HG02840 (cell line): ENCODE data around the gene BTBD6.

Experiments
- ATAC-seq: cut with Tn5 transposase; IDR thresholded peaks from one replicate; pipeline ENCODE4 v1.9.1; 2021; ENCODE audit warnings: mild to moderate bottlenecking, moderate library complexity, moderate number of reproducible peaks; ENCODE audit not compliant: unreplicated experiment, low FRiP score

BTBD6 gene

DNA sequence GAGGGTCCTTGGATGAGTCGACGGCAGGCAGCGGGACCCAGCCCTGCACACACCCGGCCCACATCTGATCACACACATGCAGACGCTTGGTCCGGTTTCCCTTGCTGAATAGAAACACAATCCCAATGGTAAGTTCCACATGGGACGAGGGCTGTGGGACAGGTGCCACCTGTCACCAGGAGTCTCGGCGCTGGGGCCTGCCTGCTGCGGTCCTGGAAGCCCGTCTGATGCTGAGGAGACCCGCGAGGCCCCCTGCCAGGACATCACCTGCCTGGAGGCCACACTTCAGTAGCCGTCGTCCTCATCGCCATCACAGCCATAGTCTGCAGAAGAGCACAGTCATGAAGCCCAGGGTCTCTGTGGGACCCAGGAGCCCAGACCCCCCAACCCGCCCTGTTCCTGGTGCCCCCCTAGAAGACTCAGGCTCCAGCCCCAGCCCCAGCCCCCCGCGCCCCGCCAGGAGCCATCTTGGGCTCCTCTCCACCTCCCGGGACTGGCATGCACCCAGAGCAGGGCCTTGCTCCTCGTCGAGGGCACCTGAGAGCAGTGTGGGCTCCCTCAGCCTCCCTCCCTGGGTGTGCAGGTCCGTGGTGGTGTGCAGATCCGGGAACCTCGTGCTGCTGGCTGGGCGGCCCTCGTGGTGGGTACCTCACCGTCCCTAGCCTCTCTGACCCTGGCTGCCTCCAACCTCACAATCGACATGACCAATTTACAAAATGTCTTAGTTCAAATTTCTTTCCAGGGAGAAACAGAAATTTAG is 37.9 kb upstream of the BTBD6 start:
- ATAC-seq = no peak

- ATAC-seq = no peak
These were observed 37.1 kb upstream of the BTBD6 start for GRCh38 chr14:105211086-105211757.

GRCh38 chr14:105211758-105212089 is 36.6 kb upstream of the BTBD6 start:
- no peak for ATAC-seq

DNA sequence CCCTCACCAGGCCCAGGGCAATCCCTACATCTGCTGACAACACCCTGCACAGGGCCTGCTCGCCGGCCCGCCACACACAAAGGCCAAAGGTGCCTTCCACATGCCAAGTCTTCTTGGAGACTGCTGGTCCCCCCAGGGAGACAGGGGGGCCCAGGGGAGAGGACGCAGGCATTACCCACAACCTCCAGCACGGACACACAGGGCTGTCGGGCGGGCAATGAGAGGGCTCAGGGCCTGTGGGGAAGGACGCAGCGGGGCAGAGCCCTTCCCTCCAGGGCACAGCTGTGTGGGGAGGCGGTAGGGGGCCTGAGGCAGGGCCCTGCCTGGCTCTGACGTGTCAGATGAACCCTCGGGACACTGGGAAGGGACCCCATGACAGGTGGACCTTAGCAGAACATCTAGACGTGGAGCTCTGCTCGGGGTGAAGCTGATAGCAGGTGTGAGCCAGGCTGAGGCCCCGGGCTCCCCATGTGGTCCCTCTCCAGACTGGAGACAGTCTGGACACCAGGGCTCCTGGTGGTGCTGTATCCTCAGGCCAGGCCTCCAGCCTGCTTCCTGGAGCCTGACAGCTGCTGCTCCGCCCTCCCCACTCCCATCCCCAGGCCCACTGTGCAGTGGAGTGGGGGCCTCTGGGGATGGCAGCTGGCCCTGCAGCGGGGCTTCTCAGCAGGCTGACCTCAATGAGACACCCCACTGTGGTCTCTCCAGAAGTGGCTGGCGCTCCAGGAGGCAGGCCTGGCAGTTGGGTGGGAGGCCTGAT is 35.6 kb upstream of the BTBD6 start:
- ATAC-seq = no peak

DNA sequence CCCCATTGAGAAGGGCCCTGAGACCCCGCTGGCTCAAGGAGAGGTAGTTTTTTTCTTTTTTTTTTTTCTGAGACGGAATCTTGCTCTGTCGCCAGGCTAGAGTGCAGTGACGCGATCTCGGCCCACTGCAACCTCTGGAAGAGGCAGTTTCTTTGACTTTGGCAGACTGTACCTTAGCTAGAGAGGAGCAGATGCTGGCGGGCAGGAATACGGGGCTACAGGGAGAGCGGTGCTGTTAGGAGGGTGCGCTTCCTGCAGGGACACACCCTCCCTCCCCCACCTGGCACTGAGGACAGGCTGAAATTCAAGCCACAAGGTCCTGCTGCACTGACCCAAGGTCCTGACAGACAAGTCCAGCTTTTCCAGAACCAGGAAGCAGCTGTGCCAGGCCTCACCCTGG is 35.0 kb upstream of the BTBD6 start:
- ATAC-seq = no peak

DNA sequence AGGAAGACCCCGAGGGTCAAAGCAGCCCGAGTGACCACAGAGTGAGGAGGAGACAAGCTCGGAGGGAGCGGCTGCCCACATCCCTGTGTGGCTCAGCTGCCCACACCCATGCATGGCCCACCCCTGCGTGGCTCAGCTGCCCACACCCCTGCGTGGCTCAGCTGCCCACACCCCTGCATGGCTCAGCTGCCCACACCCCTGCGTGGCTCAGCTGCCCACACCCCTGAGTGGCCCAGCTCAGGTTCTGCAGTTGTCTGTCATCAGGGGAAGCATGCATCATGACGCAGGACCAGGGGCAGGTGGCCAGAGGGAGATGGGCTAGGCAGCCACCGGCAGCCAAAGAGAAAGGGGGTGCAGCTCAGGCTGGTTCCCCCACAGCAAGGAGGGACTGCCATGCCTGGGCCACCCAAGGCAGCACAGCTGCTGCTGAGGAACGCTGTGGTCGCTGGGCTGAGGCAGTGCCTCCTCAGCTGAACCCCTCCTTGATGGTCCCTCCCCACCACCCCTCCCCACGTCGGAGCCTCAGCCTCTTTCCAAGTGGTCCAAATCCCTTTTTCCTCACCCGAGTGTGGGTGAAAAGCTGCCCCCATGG is 33.9 kb upstream of the BTBD6 start:
- no peak for ATAC-seq

DNA sequence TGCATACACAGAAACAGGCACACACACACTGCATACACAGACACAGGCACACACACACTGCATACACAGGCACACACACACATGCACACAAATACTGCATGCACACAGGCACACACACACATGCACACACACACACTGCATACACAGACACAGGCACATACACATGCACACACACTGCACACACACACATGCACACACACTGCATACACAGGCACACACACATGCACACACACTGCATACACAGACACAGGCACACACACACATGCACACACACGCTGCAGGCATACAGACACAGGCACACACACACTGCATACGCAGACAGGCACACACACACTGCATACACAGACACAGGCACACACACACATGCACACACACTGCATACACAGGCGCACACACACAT is 32.7 kb upstream of the BTBD6 start:
- no peak for ATAC-seq

GRCh38 chr14:105216490-105217247 is 31.7 kb upstream of the BTBD6 start:
- no peak for ATAC-seq

GRCh38 chr14:105217774-105218173 is 30.6 kb upstream of the BTBD6 start:
- no peak for ATAC-seq

DNA sequence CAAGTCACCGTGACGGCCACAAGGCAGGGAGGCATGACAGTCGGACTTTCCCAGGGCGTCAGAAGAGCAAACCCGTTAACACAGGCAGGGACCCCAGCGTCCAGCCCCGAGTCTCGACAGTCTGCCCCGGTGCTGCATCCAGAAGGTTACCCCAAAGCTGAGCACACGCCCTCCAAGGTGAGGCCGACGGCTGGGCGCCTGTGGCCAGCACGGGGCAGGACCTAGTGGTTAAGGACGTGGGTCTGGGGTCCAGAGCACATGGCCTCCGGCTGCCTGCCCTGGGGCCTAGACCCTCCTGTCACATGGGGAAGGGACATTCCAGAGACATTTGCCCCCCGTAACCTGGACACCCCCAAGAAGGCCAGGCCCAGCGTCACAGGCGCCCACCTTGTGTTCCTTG is 29.7 kb upstream of the BTBD6 start:
- no peak for ATAC-seq

- ATAC-seq = no peak
These were observed 29.2 kb upstream of the BTBD6 start for GRCh38 chr14:105219043-105219612.

DNA sequence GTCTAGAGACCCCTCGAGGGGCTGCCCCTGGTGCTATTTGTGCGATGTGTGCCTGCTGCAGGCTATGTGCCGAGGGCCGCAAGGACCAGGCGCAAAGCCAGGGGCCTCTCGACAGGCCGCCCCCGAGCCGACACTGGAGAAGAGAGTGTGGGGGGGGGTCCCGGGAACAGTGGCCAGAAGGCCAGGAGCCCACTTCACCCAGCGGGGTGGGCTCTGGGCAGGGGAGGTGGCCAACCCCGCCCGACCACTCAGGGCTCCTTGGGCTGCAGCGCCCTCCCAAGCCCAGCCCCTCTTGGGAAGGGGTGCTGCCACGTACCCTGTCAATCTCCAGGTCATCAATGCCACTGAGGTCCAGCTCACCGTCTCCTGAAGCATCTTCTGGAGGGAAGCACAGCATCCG is 28.6 kb upstream of the BTBD6 start:
- no peak for ATAC-seq

DNA sequence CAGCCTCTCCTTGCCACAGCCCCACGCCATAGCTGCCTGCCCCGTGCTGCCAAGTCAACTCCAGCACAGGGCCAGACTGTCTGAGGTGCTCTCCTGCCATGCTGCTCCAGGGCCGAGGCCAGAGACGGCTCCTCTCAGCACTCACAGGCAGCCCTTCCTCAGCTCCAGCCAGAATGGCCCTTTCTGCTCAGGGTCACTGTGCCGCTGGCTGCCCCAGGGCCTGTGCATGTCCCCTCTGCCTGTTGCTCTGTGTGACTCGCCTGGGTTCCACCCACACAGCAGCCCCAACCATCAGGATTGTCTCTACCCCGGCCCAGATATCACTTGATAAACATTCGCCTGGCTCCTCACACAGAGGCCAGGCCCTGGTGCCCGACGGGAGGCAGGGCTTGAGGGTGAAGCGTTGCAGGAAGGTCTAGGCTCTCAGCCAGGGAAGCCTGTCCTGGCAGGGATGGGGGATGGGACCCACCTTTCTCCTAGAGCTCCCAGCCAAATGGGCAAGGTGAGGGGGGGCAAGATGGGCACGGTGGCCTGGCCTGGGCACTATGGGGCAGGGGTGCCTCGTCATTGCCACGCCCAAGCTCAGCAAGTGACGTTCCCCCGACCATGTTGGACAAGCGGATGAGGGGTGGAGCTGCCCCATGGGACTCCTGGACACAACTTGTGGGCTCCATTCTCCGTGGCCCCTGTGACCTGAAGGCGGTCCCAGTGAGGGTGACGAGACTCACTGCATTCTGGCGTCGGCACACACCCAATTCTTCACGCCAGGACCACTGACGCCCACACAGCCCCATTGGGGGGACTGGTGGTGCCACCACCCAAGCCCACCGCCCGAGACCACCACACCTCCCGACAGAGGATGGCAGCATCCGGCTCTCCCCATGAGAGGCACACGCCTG is 27.4 kb upstream of the BTBD6 start:
- no peak for ATAC-seq

GRCh38 chr14:105221598-105222178 is 26.6 kb upstream of the BTBD6 start:
- no peak for ATAC-seq

GRCh38 chr14:105223260-105223659 is 25.1 kb upstream of the BTBD6 start:
- ATAC-seq = no peak

DNA sequence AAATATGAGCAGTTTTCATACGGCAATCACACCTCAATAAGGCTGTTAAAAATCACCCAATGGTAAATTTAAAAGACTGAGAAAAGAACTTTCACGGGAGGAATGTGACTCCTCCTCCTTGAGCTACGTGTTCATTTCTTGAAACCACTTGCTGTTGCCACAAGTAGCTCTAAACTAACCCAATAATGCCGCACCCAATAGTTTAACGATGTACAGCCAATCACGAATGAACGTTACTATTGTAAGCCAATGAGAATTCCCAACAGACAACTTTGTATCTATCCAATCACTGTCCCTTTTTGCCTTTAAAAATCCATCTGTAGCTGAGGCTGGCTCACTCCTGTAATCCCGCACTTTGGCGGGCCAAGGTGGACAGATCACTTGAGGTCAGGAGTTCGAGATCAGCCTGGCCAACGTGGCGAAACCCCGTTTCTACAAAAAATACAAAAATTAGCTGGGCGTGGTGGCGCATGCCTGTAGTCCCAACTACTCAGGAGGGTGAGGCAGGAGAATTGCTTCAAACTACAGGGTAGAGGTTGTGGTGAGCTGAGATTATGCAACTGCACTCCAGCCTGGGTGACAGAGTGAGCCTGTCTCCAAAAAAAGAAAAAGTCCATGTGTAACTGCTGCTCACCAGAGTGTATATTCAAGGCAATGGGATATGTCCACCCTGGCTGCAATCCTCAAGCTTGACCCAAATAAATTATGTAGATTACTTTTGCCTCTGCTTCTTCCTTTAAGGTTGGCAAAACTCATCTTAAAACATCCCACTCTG is 24.4 kb upstream of the BTBD6 start:
- ATAC-seq = no peak

- ATAC-seq = no peak
These were observed 23.3 kb upstream of the BTBD6 start for GRCh38 chr14:105224845-105225570.
